Measurements from ENCODE around the gene APLN.

The APLN gene, protein sequence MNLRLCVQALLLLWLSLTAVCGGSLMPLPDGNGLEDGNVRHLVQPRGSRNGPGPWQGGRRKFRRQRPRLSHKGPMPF

DNA sequence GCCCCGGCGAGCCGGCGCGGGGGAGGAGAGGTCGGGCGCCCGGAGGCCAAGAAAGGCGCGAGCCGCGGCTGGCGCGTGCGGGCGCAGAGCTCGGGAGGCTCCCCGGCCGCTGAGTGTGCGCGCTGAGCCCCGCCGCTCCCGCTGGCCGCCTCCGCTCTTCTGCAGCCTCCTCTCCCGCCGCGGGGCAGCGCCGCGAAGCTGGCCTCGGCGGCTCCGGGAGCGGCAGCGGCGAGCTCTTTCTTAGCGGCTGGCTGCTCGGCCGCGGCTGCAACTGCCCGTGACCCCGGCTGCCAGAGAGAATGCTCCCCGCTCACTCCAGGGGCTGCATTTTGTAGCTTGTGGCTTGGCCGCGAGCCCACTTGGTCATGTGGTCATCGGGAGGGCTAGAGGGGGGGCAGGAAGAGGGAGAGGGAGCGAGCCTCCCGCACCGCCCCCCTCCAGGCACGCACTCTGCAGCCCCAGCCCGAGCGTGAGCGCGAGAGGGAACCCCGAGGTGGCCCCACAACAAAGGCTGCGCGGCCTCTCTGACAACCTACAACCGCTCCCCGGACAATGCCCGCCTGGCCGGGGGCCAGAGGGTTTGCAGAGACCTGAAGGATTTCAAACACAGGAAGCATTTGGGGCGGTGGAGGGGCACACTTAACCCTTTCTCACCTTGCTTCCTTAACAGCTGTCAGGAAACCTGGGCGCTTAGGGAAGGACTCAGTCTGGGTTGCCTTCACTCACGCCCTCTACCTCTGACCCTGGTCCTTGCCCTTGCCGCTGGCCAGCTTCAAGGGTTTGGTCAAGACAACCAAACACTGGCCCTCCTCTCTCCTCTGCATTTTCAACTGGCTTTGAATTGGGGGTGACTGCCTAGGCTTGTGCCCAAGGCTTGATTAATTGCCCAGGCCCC is at the start of gene APLN:
Gene APLN, minus strand, starts transcription at position 305 of the 895 bp plus-strand sequence. CDS start 326 bp downstream, outside the sequence.
- Histone ChIP-seq H3K4me1 (ENCODE audit: control insufficient read depth in 1 of 2, insufficient read depth in 2 of 2, low read length in 2 of 2) (peaks cover 12 to 14% of the 10 kb centered on the region in 2 donors), H3K36me3 (ENCODE audit: control insufficient read depth in 1 of 2, insufficient read depth in 2 of 2, low read length in 2 of 2) (no peaks in the 10 kb centered on the region), H3K9me3 (ENCODE audit: control insufficient read depth in 1 of 2, low read length in 2 of 2) (no peaks in the 10 kb centered on the region), H3K27ac (ENCODE audit: low read depth, low read length) (no peak within 1 kb of the TSS), H3K27me3 (ENCODE audit: control insufficient read depth in 1 of 2, insufficient read depth in 2 of 2, low read length in 2 of 2) (no peaks in the 10 kb centered on the region), H3K9ac (ENCODE audit: low read depth in 1 of 2, low read length in 2 of 2) (no peak within 1 kb of the TSS), H3K4me3 (ENCODE audit: low read depth in 1 of 2, low read length in 2 of 2) (peak within 1 kb of the TSS; percentile 29 to 61)

- no peak overlapping the region for H3K9ac ChIP-seq (ENCODE audit: low read depth in 1 of 2, low read length in 2 of 2)
- H3K27me3 ChIP-seq (ENCODE audit: control insufficient read depth in 1 of 2, insufficient read depth in 2 of 2, low read length in 2 of 2) = no peaks in the 10 kb centered on the region
- H3K36me3 ChIP-seq (ENCODE audit: control insufficient read depth in 1 of 2, insufficient read depth in 2 of 2, low read length in 2 of 2) = no peaks in the 10 kb centered on the region
- no peak overlapping the region for H3K4me3 ChIP-seq (ENCODE audit: low read depth in 1 of 2, low read length in 2 of 2)
- H3K4me1 ChIP-seq (ENCODE audit: control insufficient read depth in 1 of 2, insufficient read depth in 2 of 2, low read length in 2 of 2) = no peaks in the 10 kb centered on the region
- H3K27ac ChIP-seq (ENCODE audit: low read depth, low read length) = no peak overlapping the region
- H3K9me3 ChIP-seq (ENCODE audit: control insufficient read depth in 1 of 2, low read length in 2 of 2) = no peaks in the 10 kb centered on the region
These were observed 49.7 kb upstream of the APLN start for GRCh38 chrX:129704491-129704890.

GRCh38 chrX:129701624-129702069 is 46.9 kb upstream of the APLN start:
- Histone ChIP-seq H3K4me1 (ENCODE audit: control insufficient read depth in 1 of 2, insufficient read depth in 2 of 2, low read length in 2 of 2) (no peaks in the 10 kb centered on the region), H3K9me3 (ENCODE audit: control insufficient read depth in 1 of 2, low read length in 2 of 2) (no peaks in the 10 kb centered on the region), H3K36me3 (ENCODE audit: control insufficient read depth in 1 of 2, insufficient read depth in 2 of 2, low read length in 2 of 2) (no peaks in the 10 kb centered on the region), H3K4me3 (ENCODE audit: low read depth in 1 of 2, low read length in 2 of 2) (no peak overlapping the region), H3K27me3 (ENCODE audit: control insufficient read depth in 1 of 2, insufficient read depth in 2 of 2, low read length in 2 of 2) (no peaks in the 10 kb centered on the region), H3K27ac (ENCODE audit: low read depth, low read length) (no peak overlapping the region), H3K9ac (ENCODE audit: low read depth in 1 of 2, low read length in 2 of 2) (no peak overlapping the region)

DNA sequence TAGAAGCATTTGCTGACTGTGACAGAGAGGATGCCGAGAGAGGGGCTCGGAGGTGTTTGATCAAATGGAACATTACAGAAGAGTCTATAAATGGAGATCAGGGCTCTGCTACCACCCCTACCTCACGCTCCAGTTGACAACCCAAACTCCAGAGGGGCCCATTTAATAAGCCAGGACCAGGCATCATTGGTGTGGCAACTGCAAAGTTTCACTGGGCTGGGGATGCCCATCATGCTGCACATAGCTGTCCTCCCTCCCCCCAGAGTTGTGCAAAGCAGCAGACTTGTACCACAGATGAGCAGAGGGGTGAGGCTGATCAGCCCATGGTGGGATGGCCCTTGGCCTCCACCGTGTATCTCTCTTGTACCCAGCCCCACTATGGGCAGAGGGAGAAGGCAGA is 45.8 kb upstream of the APLN start:
- Histone ChIP-seq H3K36me3 (ENCODE audit: control insufficient read depth in 1 of 2, insufficient read depth in 2 of 2, low read length in 2 of 2) (no peaks in the 10 kb centered on the region), H3K27ac (ENCODE audit: low read depth, low read length) (no peak overlapping the region), H3K9ac (ENCODE audit: low read depth in 1 of 2, low read length in 2 of 2) (no peak overlapping the region), H3K27me3 (ENCODE audit: control insufficient read depth in 1 of 2, insufficient read depth in 2 of 2, low read length in 2 of 2) (no peaks in the 10 kb centered on the region), H3K9me3 (ENCODE audit: control insufficient read depth in 1 of 2, low read length in 2 of 2) (no peaks in the 10 kb centered on the region), H3K4me1 (ENCODE audit: control insufficient read depth in 1 of 2, insufficient read depth in 2 of 2, low read length in 2 of 2) (no peaks in the 10 kb centered on the region), H3K4me3 (ENCODE audit: low read depth in 1 of 2, low read length in 2 of 2) (no peak overlapping the region)

DNA sequence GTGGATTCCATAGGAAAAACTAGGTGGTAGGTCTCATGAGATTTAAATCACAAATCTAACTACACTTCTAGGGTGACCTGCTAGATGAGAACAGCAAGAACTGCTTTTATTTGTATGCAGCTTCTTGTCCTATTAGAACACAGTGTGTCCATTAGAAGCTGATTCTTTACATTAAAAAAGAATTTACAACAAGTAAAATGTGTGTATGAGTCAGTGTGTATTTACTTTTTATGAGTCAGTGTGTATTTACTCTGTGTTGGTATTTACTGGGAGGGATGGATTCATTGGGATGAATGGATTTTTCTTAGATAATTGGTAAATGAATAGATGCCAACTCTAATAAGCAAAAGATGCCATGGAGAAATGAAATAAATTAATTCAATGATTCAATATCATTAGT is 43.4 kb upstream of the APLN start:
- Histone ChIP-seq H3K27me3 (ENCODE audit: control insufficient read depth in 1 of 2, insufficient read depth in 2 of 2, low read length in 2 of 2) (no peaks in the 10 kb centered on the region), H3K4me3 (ENCODE audit: low read depth in 1 of 2, low read length in 2 of 2) (no peak overlapping the region), H3K36me3 (ENCODE audit: control insufficient read depth in 1 of 2, insufficient read depth in 2 of 2, low read length in 2 of 2) (no peaks in the 10 kb centered on the region), H3K9me3 (ENCODE audit: control insufficient read depth in 1 of 2, low read length in 2 of 2) (no peaks in the 10 kb centered on the region), H3K27ac (ENCODE audit: low read depth, low read length) (no peak overlapping the region), H3K4me1 (ENCODE audit: control insufficient read depth in 1 of 2, insufficient read depth in 2 of 2, low read length in 2 of 2) (no peaks in the 10 kb centered on the region), H3K9ac (ENCODE audit: low read depth in 1 of 2, low read length in 2 of 2) (no peak overlapping the region)

GRCh38 chrX:129697204-129697829 is 42.6 kb upstream of the APLN start:
- no peaks in the 10 kb centered on the region for H3K27me3 ChIP-seq (ENCODE audit: control insufficient read depth in 1 of 2, insufficient read depth in 2 of 2, low read length in 2 of 2)
- H3K9me3 ChIP-seq (ENCODE audit: control insufficient read depth in 1 of 2, low read length in 2 of 2) = no peaks in the 10 kb centered on the region
- no peaks in the 10 kb centered on the region for H3K36me3 ChIP-seq (ENCODE audit: control insufficient read depth in 1 of 2, insufficient read depth in 2 of 2, low read length in 2 of 2)
- H3K4me3 ChIP-seq (ENCODE audit: low read depth in 1 of 2, low read length in 2 of 2) = no peak overlapping the region
- H3K4me1 ChIP-seq (ENCODE audit: control insufficient read depth in 1 of 2, insufficient read depth in 2 of 2, low read length in 2 of 2) = no peaks in the 10 kb centered on the region
- no peak overlapping the region for H3K27ac ChIP-seq (ENCODE audit: low read depth, low read length)
- H3K9ac ChIP-seq (ENCODE audit: low read depth in 1 of 2, low read length in 2 of 2) = no peak overlapping the region

GRCh38 chrX:129696463-129697155 is 41.9 kb upstream of the APLN start:
- no peaks in the 10 kb centered on the region for H3K4me1 ChIP-seq (ENCODE audit: control insufficient read depth in 1 of 2, insufficient read depth in 2 of 2, low read length in 2 of 2)
- no peaks in the 10 kb centered on the region for H3K9me3 ChIP-seq (ENCODE audit: control insufficient read depth in 1 of 2, low read length in 2 of 2)

DNA sequence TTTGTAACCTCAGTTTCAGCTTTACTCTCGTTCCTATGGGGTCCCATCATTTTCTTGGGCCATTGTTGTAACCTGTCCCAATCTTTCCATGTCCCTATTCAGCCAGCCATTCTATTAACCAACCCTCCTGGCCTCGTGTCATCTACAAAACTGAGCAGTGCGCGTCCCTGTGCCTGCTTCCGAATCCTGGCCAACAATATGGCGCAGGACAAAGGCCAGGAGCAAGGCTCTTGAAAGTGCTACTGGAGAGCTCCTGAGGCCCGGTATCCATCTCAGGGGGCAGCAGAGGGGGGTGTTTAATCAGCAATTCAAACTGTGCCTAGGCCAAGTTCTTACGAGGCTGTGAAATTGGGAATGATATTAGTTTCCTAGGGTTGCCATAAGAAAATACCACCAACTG is 41.2 kb upstream of the APLN start:
- Histone ChIP-seq H3K9ac (ENCODE audit: low read depth in 1 of 2, low read length in 2 of 2) (no peak overlapping the region), H3K4me1 (ENCODE audit: control insufficient read depth in 1 of 2, insufficient read depth in 2 of 2, low read length in 2 of 2) (no peaks in the 10 kb centered on the region), H3K4me3 (ENCODE audit: low read depth in 1 of 2, low read length in 2 of 2) (no peak overlapping the region), H3K36me3 (ENCODE audit: control insufficient read depth in 1 of 2, insufficient read depth in 2 of 2, low read length in 2 of 2) (no peaks in the 10 kb centered on the region), H3K27me3 (ENCODE audit: control insufficient read depth in 1 of 2, insufficient read depth in 2 of 2, low read length in 2 of 2) (no peaks in the 10 kb centered on the region), H3K9me3 (ENCODE audit: control insufficient read depth in 1 of 2, low read length in 2 of 2) (no peaks in the 10 kb centered on the region), H3K27ac (ENCODE audit: low read depth, low read length) (no peak overlapping the region)

More at GRCh38 chrX:129696463-129697155, 41.9 kb upstream of the APLN start:
- Histone ChIP-seq H3K27ac (ENCODE audit: low read depth, low read length) (no peak overlapping the region), H3K9ac (ENCODE audit: low read depth in 1 of 2, low read length in 2 of 2) (no peak overlapping the region), H3K27me3 (ENCODE audit: control insufficient read depth in 1 of 2, insufficient read depth in 2 of 2, low read length in 2 of 2) (no peaks in the 10 kb centered on the region), H3K36me3 (ENCODE audit: control insufficient read depth in 1 of 2, insufficient read depth in 2 of 2, low read length in 2 of 2) (no peaks in the 10 kb centered on the region), H3K4me3 (ENCODE audit: low read depth in 1 of 2, low read length in 2 of 2) (no peak overlapping the region)

DNA sequence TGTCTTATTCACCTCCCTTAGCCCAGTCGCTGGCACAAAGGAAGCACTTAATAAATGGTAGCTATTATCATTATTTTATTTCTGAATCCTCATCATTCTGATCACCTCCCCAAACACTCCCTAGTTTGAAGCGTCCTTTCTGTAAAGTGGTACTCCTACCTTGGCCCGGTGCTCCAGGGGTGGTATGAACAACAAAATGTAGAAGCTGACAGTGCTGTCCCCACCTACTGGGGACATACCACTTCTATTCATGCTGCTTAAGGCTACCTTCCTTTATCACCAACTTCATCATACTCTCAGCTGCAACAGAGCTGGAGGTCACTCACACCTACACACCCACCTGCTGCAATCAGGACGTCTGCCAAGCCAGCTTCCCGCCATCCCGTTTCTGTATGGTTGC is 40.8 kb upstream of the APLN start:
- H3K9me3 ChIP-seq (ENCODE audit: control insufficient read depth in 1 of 2, low read length in 2 of 2) = no peaks in the 10 kb centered on the region
- H3K9ac ChIP-seq (ENCODE audit: low read depth in 1 of 2, low read length in 2 of 2) = no peak overlapping the region
- H3K27me3 ChIP-seq (ENCODE audit: control insufficient read depth in 1 of 2, insufficient read depth in 2 of 2, low read length in 2 of 2) = no peaks in the 10 kb centered on the region
- H3K27ac ChIP-seq (ENCODE audit: low read depth, low read length) = no peak overlapping the region
- no peaks in the 10 kb centered on the region for H3K4me1 ChIP-seq (ENCODE audit: control insufficient read depth in 1 of 2, insufficient read depth in 2 of 2, low read length in 2 of 2)
- H3K36me3 ChIP-seq (ENCODE audit: control insufficient read depth in 1 of 2, insufficient read depth in 2 of 2, low read length in 2 of 2) = no peaks in the 10 kb centered on the region
- H3K4me3 ChIP-seq (ENCODE audit: low read depth in 1 of 2, low read length in 2 of 2) = no peak overlapping the region

DNA sequence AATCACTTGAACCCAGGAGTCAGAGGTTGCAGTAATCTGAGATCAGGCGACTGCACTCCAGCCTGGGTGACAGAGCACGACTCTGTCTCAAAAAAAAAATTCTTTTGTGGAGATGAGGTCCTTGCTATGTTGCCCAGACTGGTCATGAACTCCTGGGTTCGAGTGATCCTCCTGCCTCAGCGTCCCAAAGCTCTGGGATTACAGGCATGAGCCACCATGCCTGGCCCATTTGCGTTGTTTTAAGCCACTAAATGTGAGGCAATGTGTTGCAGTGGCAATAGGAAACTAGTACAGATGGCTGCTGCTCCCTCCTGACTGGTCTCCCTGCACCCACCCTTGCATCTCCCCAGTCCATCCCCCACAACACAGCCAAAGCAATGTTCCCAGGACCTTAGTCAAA is 40.0 kb upstream of the APLN start:
- no peak overlapping the region for H3K27ac ChIP-seq (ENCODE audit: low read depth, low read length)
- H3K36me3 ChIP-seq (ENCODE audit: control insufficient read depth in 1 of 2, insufficient read depth in 2 of 2, low read length in 2 of 2) = no peaks in the 10 kb centered on the region
- H3K4me1 ChIP-seq (ENCODE audit: control insufficient read depth in 1 of 2, insufficient read depth in 2 of 2, low read length in 2 of 2) = no peaks in the 10 kb centered on the region
- H3K9me3 ChIP-seq (ENCODE audit: control insufficient read depth in 1 of 2, low read length in 2 of 2) = no peaks in the 10 kb centered on the region
- no peaks in the 10 kb centered on the region for H3K27me3 ChIP-seq (ENCODE audit: control insufficient read depth in 1 of 2, insufficient read depth in 2 of 2, low read length in 2 of 2)
- no peak overlapping the region for H3K4me3 ChIP-seq (ENCODE audit: low read depth in 1 of 2, low read length in 2 of 2)
- no peak overlapping the region for H3K9ac ChIP-seq (ENCODE audit: low read depth in 1 of 2, low read length in 2 of 2)

Measured in duodenal mucosa (tissue), 2 donors.